Measurements from ENCODE around the gene RANBP1. TPM values are rescaled to one million over a fixed set of nuclear protein-coding genes. Genes with fewer than 3 reads are reported as not detected.

Gene RANBP1
- total RNA-seq, 1 donor from 2014 or later, result 42.7 TPM

GRCh38 chr22:20172141-20172613, 56.3 kb downstream of the RANBP1 start:
- no peak for DNase-seq (ENCODE audit: missing footprints)
- no peak for ATAC-seq
- intact Hi-C loops (cut with DNase I), result no loop called here

DNA sequence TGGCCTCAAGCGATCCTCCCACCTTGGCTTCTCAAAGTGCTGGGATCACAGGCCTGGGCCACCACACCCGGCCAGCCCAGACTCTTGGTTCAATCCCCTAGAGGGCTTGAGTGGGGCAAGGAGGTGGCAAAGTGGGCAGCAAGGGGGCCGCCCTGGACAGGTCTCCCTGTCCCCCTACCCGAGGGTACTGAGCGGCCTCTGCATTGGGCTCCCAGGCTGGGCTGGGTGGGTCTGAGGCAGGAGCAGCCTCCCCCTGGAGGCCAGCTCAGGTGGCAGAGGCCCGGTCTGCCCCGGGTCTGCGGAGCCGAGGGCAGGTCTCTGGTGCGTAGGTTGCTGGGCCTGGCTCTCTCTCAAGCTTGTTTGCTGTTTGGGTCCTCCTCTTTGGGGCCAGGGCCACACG, 57.3 kb downstream of the RANBP1 start:
- DNase-seq (ENCODE audit: missing footprints), result no peak
- intact Hi-C loops (cut with DNase I), result no loop called here
- ATAC-seq, result no peak

GRCh38 chr22:20173772-20174171, 57.9 kb downstream of the RANBP1 start:
- DNase-seq (ENCODE audit: missing footprints), result no peak
- ATAC-seq, result no peak
- intact Hi-C loops (cut with DNase I), result no loop called here

- DNase-seq (ENCODE audit: missing footprints) (no peak), ATAC-seq (no peak)
- intact Hi-C loops (cut with DNase I), result no loop called here
Observed at GRCh38 chr22:20174785-20175596, 59.1 kb downstream of the RANBP1 start.

DNA sequence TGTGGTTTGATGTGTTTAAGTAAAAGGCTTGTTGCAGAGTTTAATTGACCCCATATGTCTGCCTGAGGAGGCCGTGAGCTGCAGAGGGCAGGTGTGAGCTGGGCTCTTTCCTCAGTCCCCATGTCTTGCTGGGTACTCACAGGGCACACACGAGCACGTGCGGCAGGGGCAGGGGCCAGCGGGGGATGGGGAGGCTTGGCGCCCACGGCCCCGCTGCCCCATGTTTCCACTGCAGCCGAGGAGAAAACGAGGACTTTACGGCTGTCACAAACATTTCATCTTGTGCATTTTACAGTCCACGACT, 59.6 kb downstream of the RANBP1 start:
- ATAC-seq, result no peak
- intact Hi-C loops (cut with DNase I), result no loop called here

GRCh38 chr22:20176421-20177085, 60.6 kb downstream of the RANBP1 start:
- intact Hi-C loops (cut with DNase I), result no loop called here
- ATAC-seq, result no peak

More for the DNA sequence above, 59.6 kb downstream of the RANBP1 start:
- no peak for DNase-seq (ENCODE audit: missing footprints)

More at GRCh38 chr22:20176421-20177085, 60.6 kb downstream of the RANBP1 start:
- no peak for DNase-seq (ENCODE audit: missing footprints)

Small RNA genes within 50 kb of the gene (microRNA-seq; reads per million reads assigned to microRNA genes)
- gene MIR6816, result not detected

Other genes with a start within 250 kb of the RANBP1 start
- 104 TPM for gene COMT, start 174.3 kb upstream of the RANBP1 start, total RNA-seq
- gene TXNRD2, start 174.3 kb upstream of the RANBP1 start, total RNA-seq, result 40.9 TPM
- 30.5 TPM for gene ARVCF, start 99.3 kb upstream of the RANBP1 start, total RNA-seq
- gene TANGO2, start 95.0 kb upstream of the RANBP1 start, total RNA-seq, result 54.6 TPM
- gene DGCR8, start 35.9 kb upstream of the RANBP1 start, total RNA-seq, result 18.0 TPM
- 24.5 TPM for gene TRMT2A, start 1.1 kb downstream of the RANBP1 start, total RNA-seq
- gene ZDHHC8, start 15.7 kb downstream of the RANBP1 start, total RNA-seq, result 44.4 TPM
- 0.32 TPM for gene CCDC188, start 35.0 kb downstream of the RANBP1 start, total RNA-seq
- 1.2 TPM for gene RTN4R, start 152.2 kb downstream of the RANBP1 start, total RNA-seq
- 44.2 TPM for gene DGCR6L, start 204.0 kb downstream of the RANBP1 start, total RNA-seq